ENCODE data around the gene ZNRF3. TPM values are rescaled to one million over a fixed set of nuclear protein-coding genes. Genes with fewer than 3 reads are reported as not detected.

The ZNRF3 gene
- total and polyA plus RNA-seq, 2 donors (not counting 1 experiment from before 2014, with no cell fraction given), result 0.21 to 0.71 TPM

GRCh38 chr22:28956506-28956905 lies 73.1 kb downstream of the ZNRF3 start:
- ATAC-seq (ENCODE audit: low read depth), result no peak
- Histone ChIP-seq H3K4me2 (replicated peaks; ENCODE audit: low read depth, low read length, poor library complexity, severe bottlenecking) (no peak overlapping the region), H2AFZ (ENCODE audit: insufficient read depth, low read depth, low read length, poor library complexity, severe bottlenecking) (no peak overlapping the region), H3K9me3 (ENCODE audit: control extremely low read depth in 1 of 3, control insufficient read depth in 2 of 3, insufficient read depth in 1 of 3, low read length in 2 of 3) (no peaks in the 10 kb centered on the region), H3K27ac (ENCODE audit: low read length in 2 of 2) (no peak overlapping the region), H3K79me2 (ENCODE audit: control insufficient read depth, insufficient read depth, low read length) (no peaks in the 10 kb centered on the region), H3K4me1 (ENCODE audit: control insufficient read depth in 2 of 2, insufficient read depth in 2 of 2, low read length in 2 of 2) (peaks cover 11 to 12% of the 10 kb centered on the region in 2 donors), H3K9ac (ENCODE audit: low read length) (no peak overlapping the region), H3K36me3 (replicated peaks in 1 of 2; ENCODE audit: control extremely low read depth in 1 of 2, control insufficient read depth in 1 of 2, extremely low read depth in 1 of 2, insufficient read depth in 2 of 2, low read length in 1 of 2) (no peaks in the 10 kb centered on the region), H3K4me3 (ENCODE audit: control extremely low read depth in 1 of 5, extremely low read depth in 1 of 5, insufficient read depth in 1 of 5, low read depth in 2 of 5, low read length in 4 of 5) (no peak overlapping the region), H4K20me1 (ENCODE audit: control insufficient read depth, insufficient read depth, low read length, poor library complexity, severe bottlenecking) (no peaks in the 10 kb centered on the region), H3K27me3 (replicated peaks in 1 of 4; ENCODE audit: control extremely low read depth in 1 of 4, control insufficient read depth in 3 of 4, insufficient read depth in 4 of 4, low read length in 3 of 4) (peaks cover 0 to 17% (median 11%) of the 10 kb centered on the region in 4 experiments)
- H3K4me1 Mint-ChIP-seq, result peaks cover 7% of the 10 kb centered on the region
- no peak overlapping the region for H3K27ac Mint-ChIP-seq
- 71% methylated on average over 1 of the region's 1 CpG for WGBS (ENCODE audit: insufficient coverage)
- TF ChIP-seq CTCF (IDR thresholded peaks at IDR 0.05), result no peak
- no peak for TF ChIP-seq EZH2 (IDR thresholded peaks at IDR 0.05; ENCODE audit: borderline replicate concordance, insufficient read depth, low read depth, low read length, poor library complexity, severe bottlenecking)
- H3K9me3 Mint-ChIP-seq (ENCODE audit: insufficient read depth), result no peaks in the 10 kb centered on the region
- peaks cover 51% of the 10 kb centered on the region for H3K27me3 Mint-ChIP-seq
- CTCF ChIA-PET, result no interaction called here
- H3K4me3 Mint-ChIP-seq, result no peak overlapping the region
- DNase-seq, result no peak
- intact Hi-C loops (cut with micrococcal nuclease), result no loop called here
- POLR2A ChIA-PET, result no interaction called here

GRCh38 chr22:28958611-28959010 lies 75.2 kb downstream of the ZNRF3 start:
- no peak overlapping the region for H3K4me3 Mint-ChIP-seq
- H3K4me1 Mint-ChIP-seq, result peaks cover 7% of the 10 kb centered on the region
- ChIA-PET CTCF (no interaction called here), POLR2A (no interaction called here)
- intact Hi-C loops (cut with micrococcal nuclease), result no loop called here
- H3K27ac ChIP-seq (ENCODE audit: low read length in 2 of 2), result no peak overlapping the region
- no peak overlapping the region for H3K9ac ChIP-seq (ENCODE audit: low read length)
- no peak overlapping the region for H3K27ac Mint-ChIP-seq
- DNase-seq (no peak), ATAC-seq (ENCODE audit: low read depth) (no peak)
- H3K27me3 ChIP-seq (replicated peaks in 1 of 4; ENCODE audit: control extremely low read depth in 1 of 4, control insufficient read depth in 3 of 4, insufficient read depth in 4 of 4, low read length in 3 of 4), result peaks cover 0 to 33% (median 11%) of the 10 kb centered on the region in 4 experiments
- peaks cover 11 to 12% of the 10 kb centered on the region in 2 donors for H3K4me1 ChIP-seq (ENCODE audit: control insufficient read depth in 2 of 2, insufficient read depth in 2 of 2, low read length in 2 of 2)
- no peak overlapping the region for H2AFZ ChIP-seq (ENCODE audit: insufficient read depth, low read depth, low read length, poor library complexity, severe bottlenecking)
- H3K79me2 ChIP-seq (ENCODE audit: control insufficient read depth, insufficient read depth, low read length), result no peaks in the 10 kb centered on the region
- no peaks in the 10 kb centered on the region for H3K36me3 ChIP-seq (replicated peaks in 1 of 2; ENCODE audit: control extremely low read depth in 1 of 2, control insufficient read depth in 1 of 2, extremely low read depth in 1 of 2, insufficient read depth in 2 of 2, low read length in 1 of 2)
- no peaks in the 10 kb centered on the region for H3K9me3 ChIP-seq (ENCODE audit: control extremely low read depth in 1 of 3, control insufficient read depth in 2 of 3, insufficient read depth in 1 of 3, low read length in 2 of 3)
- H3K27me3 Mint-ChIP-seq, result peaks cover 52% of the 10 kb centered on the region
- TF ChIP-seq EZH2 (IDR thresholded peaks at IDR 0.05; ENCODE audit: borderline replicate concordance, insufficient read depth, low read depth, low read length, poor library complexity, severe bottlenecking), result no peak
- no peak for TF ChIP-seq CTCF (IDR thresholded peaks at IDR 0.05)
- no peak overlapping the region for H3K4me3 ChIP-seq (ENCODE audit: control extremely low read depth in 1 of 5, extremely low read depth in 1 of 5, insufficient read depth in 1 of 5, low read depth in 2 of 5, low read length in 4 of 5)
- H4K20me1 ChIP-seq (ENCODE audit: control insufficient read depth, insufficient read depth, low read length, poor library complexity, severe bottlenecking), result no peaks in the 10 kb centered on the region
- no peak overlapping the region for H3K4me2 ChIP-seq (replicated peaks; ENCODE audit: low read depth, low read length, poor library complexity, severe bottlenecking)
- WGBS (ENCODE audit: insufficient coverage), result 100% methylated on average over 2 of the region's 5 CpGs
- H3K9me3 Mint-ChIP-seq (ENCODE audit: insufficient read depth), result no peaks in the 10 kb centered on the region
